NCI-H345 treated with DMSO at 0.1 percent for 48 hours (cell line): Measurements from ENCODE around the gene TRAK1.

Experiments used
- DNase-seq: peaks from one replicate; lab custom pipeline; 2025; ENCODE audit not compliant: unreplicated experiment; lab: John Stamatoyannopoulos, UW

TRAK1 gene

DNA sequence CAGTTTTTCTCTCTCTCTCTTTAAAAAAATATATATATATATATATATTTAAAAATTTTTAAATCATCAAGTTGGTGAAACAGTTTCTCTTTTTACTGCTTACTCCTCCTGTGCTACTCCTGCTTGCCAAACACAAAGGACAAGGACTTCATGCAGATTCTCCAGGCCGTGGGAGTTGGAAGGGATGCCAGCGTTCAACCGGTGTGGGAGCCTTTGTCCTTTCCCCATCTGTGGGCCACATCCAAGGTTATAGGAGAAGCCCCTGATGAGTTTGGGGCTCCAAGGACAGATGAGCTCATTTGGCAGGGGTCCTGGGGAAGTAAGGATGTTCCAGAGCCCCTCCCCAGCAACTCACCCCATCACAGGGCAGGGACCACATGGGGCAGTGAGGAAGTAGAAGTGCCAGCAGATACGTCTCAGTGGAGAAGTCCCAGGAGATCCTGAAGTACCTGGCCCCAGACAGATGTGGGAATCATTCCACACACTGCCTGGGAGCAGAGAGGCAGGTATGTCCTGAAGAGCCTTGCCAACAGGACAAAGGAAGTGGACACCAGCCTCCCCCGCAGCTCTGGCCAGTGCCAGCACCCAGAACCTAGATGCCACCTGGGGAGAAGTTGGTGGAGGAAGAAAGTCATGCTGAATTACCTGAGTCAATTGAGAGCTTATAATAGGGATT, 138.2 kb downstream of the TRAK1 start:
- no peak for DNase-seq

DNA sequence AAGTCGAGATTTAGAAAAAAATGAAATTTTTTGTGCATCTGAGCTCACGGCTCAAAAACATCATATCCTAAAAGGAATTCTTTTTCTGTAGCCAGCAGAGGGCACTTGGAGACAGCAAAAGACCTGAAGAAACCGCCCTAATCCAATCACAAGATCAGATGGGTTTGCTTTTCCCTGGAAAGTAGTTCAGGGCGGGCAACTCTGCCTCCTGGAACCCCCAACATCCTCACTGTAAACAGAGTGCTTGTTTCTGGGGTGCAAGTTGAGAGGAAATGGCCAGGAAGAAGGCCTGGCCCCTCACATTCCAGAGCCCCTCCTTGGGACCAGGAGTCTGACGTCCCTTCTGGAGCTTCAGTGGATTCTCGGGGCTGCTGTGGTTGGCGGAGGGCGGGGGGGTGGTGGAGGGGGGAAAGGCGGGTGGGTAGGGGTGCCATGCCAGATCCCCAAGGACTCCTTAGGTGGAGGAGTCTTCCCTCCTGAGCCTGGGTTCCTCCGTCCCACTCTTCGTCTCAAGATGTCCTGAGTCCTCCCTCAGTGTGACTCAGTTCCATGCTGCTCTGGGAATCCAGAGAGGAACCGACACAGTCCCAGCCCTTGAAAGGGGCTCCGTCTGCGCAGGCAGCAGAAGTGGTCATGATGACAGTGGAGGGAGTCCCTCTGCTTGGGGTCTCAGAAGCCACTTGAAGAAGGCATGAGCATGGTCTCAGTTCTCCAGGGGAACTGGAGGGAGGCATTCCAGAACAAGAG, 139.0 kb downstream of the TRAK1 start:
- DNase-seq = no peak

DNA sequence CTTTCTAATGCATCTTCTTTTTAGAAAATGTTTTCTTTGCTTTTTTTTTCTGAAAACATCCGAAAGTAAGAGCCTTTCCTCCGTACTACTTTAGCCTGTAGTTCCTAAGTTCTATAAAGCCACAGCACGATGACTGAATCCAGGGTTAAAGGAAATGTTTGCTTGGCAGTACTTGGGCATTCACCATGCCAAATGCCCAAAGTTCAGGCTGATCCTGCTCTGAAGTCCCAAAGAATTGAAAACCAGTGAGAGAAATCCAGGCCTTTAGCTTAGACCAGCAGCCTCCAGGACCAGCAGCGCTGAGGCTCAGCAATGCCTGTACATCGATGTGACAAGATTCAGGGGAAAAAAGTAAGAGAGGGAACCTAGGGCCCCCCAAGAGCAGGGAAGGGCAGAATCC, 139.7 kb downstream of the TRAK1 start:
- DNase-seq = no peak

DNA sequence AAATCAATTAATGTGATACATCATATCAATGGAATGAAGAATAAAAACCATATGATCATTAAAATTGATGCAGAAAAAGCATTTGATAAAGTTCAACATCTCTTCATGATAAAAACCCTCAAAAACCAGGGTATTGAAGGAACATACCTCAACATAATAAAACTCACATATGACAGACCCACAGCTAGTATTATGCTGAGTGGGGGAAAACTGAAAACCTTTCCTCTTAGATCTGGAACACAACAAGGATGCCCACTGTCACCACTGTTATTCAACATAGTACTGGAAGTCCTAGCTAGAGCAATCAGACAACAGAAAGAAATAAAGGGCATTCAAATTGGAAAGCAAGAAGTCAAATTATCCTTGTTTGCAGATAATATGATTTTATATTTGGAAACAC, 144.4 kb downstream of the TRAK1 start:
- no peak for DNase-seq

DNA sequence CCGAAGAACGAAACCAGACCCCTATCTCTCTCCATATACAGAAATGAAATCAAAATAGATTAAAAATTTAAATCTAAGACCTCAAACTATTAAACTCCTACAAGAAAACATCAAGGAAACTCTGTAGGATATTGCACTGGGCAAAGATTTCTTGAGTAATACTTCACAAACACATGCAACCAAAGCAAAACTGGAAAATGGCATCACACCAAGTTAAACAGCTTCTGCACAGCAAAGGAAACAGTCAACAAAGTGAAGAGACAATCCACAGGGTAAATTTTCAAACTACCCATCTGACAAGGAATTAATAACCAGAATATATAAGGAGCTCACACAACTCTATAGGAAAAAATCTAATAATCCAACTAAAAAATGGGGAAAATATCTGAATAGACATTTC, 145.5 kb downstream of the TRAK1 start:
- no peak for DNase-seq

DNA sequence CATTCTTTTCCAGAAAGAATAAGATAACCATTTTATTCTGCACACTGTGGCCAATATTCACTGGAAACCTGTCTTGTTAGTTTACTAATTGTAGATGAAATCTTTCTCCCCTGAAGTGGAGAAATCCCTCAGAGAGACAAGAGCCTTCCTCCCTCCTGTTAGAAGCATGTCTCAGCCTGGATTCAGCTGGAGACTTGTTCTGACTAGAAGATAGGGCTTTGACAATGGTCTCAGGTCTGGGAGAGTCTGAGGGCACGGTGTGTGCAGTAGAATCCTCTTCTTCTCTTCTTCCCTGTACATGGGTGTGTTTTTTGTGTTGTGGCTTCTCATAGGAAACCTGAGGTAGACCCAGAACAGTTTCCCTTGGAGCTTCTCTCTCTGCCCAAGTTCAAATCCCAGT, 154.9 kb downstream of the TRAK1 start:
- no peak for DNase-seq

DNA sequence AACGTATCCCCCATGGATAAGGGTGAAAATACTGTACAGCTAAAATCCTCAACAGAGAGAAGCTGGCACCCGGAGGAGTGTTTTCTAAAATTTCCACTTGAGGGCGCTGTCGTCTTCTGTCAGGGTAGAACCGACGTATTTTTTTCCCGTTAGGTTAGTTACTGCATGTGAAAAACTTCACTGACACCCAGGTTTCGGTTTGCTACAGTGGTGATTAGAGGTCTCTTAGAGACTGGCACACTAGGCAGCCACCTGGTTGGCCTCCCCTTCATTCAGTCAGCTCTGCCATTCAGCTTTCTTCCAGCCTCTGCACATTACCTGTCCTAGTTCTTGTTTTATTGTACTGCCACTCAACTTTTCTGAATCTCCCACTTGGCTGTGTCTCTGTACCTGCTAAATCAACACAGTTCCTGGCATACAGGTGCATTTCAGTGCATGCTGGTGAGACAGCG, 156.4 kb downstream of the TRAK1 start:
- peak; percentile 33 for DNase-seq

DNA sequence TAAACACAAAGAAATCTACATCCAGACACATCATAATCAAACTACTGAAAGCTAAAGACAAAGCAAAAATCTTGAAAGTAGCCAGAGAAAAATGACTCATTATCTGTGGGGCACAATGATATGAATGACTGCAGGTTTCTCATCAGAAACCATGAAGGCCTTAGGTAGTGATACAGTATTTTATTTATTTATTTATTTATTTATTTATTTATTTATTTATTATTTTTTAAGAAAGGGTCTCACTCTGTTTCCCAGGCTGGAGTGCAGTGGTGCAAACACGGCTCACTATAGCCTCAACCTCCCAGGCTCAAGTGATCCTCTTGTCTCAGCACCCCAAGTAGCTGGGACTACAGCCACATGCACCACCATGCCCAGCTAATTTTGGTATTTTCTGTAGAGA, 159.6 kb downstream of the TRAK1 start:
- DNase-seq = no peak

DNA sequence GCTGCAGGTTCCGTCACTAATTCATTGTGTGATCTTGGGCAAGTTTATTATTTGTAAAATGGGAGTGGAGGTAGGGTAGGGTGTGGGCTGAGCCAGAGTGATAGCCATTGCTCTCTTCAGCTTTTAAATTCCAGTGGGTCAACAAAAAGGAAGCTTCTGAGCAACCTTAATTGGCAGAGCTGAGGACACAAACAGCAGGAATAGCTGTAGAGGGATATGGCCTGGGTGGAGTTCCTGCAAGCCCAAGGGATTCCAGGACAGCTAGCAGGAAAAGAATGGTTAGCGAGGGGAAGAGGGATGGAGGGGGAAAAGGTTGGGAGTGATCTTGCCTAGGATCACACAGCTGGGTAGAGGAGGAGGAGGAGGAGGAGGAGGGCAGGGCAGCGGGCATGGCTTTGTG, 163.4 kb downstream of the TRAK1 start:
- DNase-seq = no peak

DNA sequence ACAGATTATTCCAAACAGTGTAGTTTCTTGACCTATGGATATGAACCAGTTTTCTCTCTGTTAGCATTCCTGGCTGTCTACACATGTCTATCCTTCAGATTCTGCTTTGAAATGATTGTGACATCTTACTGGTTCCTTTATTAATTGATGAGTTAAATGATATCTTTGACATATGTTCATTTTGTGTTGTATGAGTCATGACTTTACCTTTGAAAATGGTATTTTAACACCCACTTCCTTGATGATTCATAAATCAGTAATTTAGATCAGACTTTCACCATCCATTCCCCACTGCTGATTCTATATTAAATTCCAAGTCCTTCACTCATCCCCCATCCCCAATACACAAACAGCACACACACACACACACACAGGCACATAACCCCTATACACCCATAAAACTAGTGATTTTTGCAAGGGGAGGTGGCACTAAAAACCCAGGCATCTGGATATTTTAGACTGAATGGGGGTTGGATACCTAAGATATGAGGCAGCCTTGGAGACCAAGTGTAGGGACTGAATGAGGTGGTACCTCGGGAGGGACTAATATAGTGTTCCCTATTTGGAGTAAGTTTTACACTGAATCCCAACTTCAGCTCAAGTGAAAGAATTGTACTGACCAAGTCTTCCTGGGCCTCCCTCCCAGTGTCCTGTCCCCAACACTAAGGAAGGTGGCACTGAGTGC, 165.1 kb downstream of the TRAK1 start:
- no peak for DNase-seq

DNA sequence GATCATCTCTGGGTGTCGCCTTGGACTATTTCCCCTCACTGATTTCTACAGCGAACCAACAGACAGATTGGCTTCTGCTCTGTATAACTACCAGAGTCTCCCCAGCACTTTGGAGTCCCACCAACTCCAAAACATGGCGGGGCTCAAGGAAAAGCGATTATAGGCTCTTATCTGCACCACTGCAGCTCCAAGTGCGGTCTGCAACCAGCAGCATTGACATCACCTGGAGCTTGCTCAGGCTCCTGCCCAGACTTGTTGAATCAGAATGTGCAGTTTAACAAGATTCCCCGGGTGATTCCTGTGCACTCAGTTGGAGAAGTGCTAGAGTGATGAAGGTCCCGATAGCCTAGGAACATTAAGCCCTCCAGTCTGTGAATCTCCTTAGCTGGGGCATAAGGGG, 165.8 kb downstream of the TRAK1 start:
- no peak for DNase-seq

DNA sequence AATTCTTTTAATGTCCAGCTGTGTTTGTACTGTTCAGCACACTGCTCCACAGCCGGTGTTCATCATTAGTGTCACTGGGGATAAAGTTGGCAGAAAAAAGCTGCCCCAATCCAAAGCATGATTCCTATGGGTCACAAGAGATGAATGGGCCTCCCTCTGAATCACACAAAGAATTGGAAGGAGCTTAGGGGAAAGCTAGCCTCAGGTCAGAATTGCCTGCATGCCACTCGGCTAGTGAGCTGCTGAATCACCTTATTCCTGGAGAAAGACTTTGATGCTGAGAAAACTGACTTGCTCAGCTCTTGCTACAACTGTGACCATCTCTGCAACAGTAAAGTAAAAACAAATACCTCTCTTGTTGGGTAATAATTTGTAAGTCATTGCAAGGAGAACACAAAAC, 171.4 kb downstream of the TRAK1 start:
- no peak for DNase-seq

DNA sequence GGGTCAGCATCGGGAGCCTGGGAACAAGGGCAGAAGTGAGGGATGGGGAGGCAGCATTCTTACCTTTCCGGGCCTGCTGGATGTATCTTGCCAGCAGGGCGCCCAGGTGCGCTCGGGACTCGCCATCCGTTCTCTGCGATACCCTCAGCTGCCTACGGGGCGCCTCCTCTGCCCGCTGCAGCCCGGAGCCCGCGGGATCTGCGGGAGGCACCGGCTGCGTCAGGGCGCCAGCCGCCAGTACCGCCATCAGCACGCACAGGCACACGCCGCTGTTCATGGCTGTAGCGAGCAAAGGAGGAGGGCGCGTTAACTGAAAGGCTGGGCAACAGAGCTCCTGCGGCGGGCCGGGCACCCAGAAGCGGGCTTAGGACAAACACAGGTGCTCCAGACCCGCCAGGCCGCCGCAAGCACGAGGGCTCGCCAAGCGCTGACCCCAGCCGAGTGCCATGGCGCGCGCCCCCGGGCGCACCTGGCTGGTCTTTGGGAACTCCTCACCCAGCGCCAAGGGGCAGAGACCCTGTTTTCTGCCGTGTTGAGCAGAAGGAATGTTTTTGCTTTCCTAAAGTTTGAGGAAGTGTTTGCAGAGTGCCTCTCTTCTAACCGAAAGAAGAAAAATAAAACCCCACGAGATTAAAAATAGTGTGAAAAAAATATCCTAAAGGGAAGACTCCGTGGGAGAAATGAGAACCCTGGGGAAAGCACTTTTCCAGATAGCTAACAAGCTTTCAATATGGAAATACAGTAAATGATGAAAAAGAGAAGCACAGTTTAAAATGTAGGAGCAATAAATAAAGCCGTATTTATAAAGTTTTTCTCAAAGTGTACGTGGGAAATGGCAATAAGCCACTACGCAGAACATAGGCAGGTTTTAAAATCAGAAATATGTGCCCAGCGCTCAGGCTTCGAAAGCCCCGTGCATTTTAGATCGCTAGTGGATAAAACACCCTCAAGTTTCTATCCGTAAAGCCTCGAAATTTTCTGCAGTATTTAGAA, 172.5 kb downstream of the TRAK1 start:
- no peak for DNase-seq

DNA sequence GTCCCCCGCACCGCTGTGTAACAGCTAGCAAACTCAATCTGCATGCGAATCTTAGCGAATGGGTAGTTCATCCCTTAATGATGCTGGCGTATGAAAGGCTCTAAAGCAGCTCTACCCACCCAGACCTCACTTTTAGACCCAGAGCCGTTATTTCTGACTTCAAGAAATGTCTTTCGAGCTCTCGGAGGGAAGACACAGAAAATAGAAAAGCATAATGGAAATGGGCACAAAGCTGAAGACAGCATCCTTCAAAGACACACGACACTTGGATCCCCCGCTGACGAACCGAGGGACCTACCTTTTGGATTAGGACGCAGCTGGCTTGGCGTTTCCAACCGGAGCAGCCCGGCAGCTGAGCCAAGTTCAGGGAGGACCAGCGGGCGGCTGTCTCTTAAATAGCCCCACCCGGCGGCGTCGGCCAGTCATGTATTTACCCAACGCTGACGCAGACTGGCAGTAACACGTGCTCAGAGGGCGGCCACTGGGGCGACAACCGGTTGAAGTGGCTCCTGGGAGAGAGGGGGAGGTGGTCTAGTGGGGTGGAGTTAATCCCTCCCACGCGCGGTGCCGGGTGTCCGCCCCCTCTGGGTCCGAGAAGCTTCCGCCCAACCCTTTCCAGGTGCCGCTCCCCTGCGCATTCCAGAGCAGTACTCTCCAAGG, 173.4 kb downstream of the TRAK1 start:
- no peak for DNase-seq

DNA sequence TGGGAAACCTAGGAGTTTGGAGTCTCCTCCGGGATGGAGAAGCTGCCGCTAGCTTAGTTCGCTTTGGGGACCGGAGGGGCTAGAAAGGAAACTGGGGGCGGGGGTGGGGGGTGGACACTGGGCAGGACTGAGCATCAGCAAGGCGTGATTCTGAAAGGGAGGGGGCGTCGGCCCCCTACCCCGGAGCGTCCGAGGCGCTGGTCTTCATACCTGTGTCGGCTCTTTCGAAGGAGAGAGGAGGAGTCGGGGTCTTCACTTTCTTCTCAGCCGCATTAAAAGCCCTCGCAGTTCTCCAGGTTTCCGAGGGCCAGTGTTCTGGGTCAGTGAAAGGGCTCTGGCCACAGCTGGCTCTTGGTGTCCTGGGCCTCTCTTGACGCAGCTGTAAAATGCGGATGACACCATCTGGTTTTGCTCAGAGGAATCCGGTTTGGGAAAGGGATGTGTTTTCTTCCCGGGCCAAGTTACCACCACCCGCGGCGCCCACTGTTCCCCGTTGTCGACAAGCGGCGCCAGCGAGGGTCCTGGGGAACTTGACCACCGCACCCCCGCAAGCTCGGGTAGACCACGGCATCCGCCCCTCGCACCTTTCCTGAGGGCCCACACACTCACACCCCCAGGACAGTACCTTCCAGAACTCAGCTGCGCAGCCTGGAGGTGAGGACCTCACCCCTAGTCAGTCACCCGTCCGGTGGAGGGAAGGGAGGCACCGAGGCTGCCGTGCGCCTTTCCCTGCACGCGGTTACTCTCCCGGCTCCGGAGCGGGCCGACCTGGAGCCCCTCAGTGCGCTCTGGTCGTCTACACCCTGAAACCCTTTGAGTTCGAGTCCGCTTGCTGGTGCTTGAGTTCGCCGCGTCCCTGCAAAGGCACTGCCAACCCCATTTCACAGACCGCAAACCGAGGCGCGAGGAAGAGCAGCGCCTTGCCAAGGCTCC, 174.2 kb downstream of the TRAK1 start:
- DNase-seq = no peak

DNA sequence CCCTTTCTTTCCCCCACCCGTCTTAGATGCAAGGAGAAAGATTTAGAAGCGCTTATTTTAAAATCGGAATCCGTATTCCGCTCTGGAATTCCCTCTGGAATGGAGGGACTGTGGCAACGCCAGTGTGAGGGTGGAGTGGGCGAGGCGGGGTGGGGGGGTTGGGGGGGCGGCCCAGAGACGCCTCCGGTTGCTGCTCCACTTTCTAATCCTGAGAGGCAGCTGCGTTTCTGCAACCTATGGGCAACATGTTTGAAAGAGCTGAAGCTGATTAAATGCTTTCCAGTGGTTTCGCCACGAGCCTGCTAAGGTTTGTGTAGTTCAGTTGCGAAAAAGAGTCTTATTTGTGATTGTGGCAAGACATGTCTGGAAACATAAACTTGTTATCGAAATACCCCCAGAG, 174.9 kb downstream of the TRAK1 start, which contains the start of gene CCK:
Gene CCK, minus strand, starts transcription at position 101 of the 400 bp plus-strand sequence. CDS start 2,555 bp downstream, outside the sequence.
- no peak for DNase-seq

DNA sequence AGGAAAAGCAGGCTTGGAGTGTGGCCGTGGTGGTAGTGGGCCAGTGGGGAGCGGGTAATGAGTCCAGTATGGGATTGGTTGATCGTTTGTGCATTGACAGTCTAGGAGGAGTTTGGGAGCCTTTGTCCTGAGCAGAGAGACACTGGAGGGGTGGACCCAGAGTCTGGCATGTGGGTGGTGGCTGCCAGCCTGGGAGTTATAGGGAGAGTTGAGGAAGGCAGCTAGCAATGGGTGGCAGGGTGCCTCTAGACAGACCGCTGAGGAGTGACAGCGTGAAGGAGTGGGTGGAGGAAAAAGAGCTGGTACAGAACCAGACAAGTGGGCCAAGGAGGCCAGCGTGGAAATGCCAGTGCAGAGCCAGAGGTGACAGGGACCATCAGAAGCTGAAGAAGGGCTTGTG, 176.7 kb downstream of the TRAK1 start:
- no peak for DNase-seq

DNA sequence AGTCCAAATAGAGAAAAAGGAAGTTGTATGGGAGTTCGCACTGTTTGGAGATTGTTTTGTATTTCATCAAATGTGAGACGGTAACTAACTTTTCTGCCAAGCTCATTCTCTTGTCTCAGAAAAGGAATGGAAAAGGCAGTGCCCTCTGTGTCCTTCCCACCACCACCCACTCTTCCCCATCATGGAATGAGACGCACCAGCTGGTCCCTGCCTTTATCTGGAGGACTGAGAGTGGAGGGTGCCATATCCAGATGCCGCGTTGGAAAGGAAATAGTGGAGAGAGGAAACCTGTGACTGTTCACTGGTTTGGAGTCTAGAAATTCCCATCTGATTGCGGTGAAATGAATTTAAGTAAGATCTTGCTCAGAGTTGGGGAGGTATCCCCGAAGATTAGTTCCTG, 178.5 kb downstream of the TRAK1 start:
- no peak for DNase-seq

DNA sequence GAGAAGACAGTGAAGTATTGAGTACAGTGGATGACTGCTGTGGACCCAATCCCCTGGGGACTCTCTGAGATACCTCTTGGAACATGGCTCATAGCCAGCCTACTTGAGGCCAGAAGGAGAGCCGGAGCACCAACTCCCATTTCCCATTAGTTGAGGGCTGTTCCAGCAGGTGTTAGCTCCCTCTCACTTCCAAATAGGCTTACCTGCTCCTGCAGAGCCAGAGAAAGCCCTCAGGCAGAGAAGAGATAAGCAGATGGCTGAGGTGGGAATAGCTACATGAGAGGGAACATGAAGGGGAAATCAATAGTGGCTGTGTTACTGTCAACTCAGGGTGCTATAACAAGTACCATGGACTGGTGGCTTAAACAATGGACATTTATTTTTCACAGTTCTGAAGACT, 179.4 kb downstream of the TRAK1 start:
- DNase-seq = peak; percentile 91
